HCT116 (cell line): ENCODE results near the gene CTNNB1. TPM values are rescaled to one million over a fixed set of nuclear protein-coding genes. Genes with fewer than 3 reads are reported as not detected.

Experiments used
- ATAC-seq: fragments of 200-7000 bp; cut with Tn5 transposase; 2 replicates; pipeline ENCODE4 v1.9.1; 2020; ENCODE audit warnings: mild to moderate bottlenecking, moderate library complexity
- BruUV-seq: library from RNA; stranded (reverse); fragments of 400-500 nt; replicated peaks from 2 replicates; lab custom pipeline; 2021; lab: Mats Ljungman, UMichigan
- CTCF ChIA-PET: fragments of 300-600 bp; sonication (Branson Sonifier 250); formaldehyde crosslinking; loops from one replicate; lab custom pipeline; 2021; ENCODE audit warnings: antibody characterized with exemption; lab: Charles Lee
- POLR2A ChIA-PET: fragments of 300-600, 350-600 bp; sonication (Branson Sonifier 250); formaldehyde crosslinking; loops from one replicate; lab custom pipeline; 2021; ENCODE audit warnings: antibody characterized with exemption; lab: Charles Lee
- RAD21 ChIA-PET, 2 experiments: fragments of 300-600 bp; sonication (Branson Sonifier 250); formaldehyde crosslinking; loops; one replicate each; lab custom pipeline; 2023; ENCODE audit warnings: low total read pairs in 2 of 2; ENCODE audit not compliant: uncharacterized antibody in 2 of 2, unreplicated experiment in 2 of 2, low non-redundant PET in 1 of 2; lab: Charles Lee
- DNase-seq: peaks from one replicate; pipeline ENCODE4 v3.0.0-alpha.2; 2010; ENCODE audit warnings: low read depth, low spot score
- H2AFZ ChIP-seq: fragments of 200-600 bp; shearing (Covaris generic), sonication (generic); 2 replicates; pipeline ENCODE4 v1.6.1; 2017; ENCODE audit warnings: low read depth, mixed run types, mixed read lengths, antibody characterized with exemption, low read length; ENCODE audit not compliant: poor library complexity, severe bottlenecking
- H3K27ac ChIP-seq: 2 replicates; pipeline ENCODE4 v1.5.1; 2012; ENCODE audit warnings: low read depth, low read length
- H3K27me3 ChIP-seq: fragments of 200-600 bp; sonication (generic); 2 replicates; pipeline ENCODE4 v1.6.1; 2016; ENCODE audit warnings: mixed run types, low read length, mixed read lengths; ENCODE audit not compliant: insufficient read depth
- H3K36me3 ChIP-seq, 2 experiments: fragments of 200-500 bp in 1 of 2; fragments of 200-600 bp in 1 of 2; sonication (Bioruptor generic) in 1 of 2; sonication (generic) in 1 of 2; 2 replicates each; pipeline versions ENCODE4 v1.5.1 to v1.6.1; 2014 to 2016; ENCODE audit warnings: low read length in 2 of 2, inconsistent platforms in 1 of 2, mixed read lengths in 1 of 2, mixed run types in 1 of 2; ENCODE audit not compliant: insufficient read depth in 2 of 2, control insufficient read depth in 1 of 2
- H3K4me1 ChIP-seq, 2 experiments: fragments of 200-600 bp in 1 of 2; sonication (generic) in 1 of 2; 2 replicates each; pipeline versions ENCODE4 v1.5.1 to v1.6.1; 2012 to 2017; ENCODE audit warnings: low read length in 2 of 2, inconsistent platforms in 1 of 2, mild to moderate bottlenecking in 1 of 2, mixed read lengths in 1 of 2, mixed run types in 1 of 2, moderate library complexity in 1 of 2; ENCODE audit not compliant: insufficient read depth in 2 of 2, control insufficient read depth in 1 of 2
- H3K4me2 ChIP-seq: fragments of 200-600 bp; sonication (generic); 2 replicates; pipeline ENCODE4 v1.6.1; 2017; ENCODE audit warnings: mixed run types, low read length, mixed read lengths
- H3K4me3 ChIP-seq, 2 experiments: fragments of 200-600 bp in 1 of 2; sonication (generic) in 1 of 2; replicated peaks in 1 of 2; 2 replicates each; pipeline ENCODE4 v1.5.1; 2011 to 2016; ENCODE audit warnings: low read length in 2 of 2, control low read depth in 1 of 2, low read depth in 1 of 2, mild to moderate bottlenecking in 1 of 2, mixed read lengths in 1 of 2, mixed run types in 1 of 2
- H3K79me2 ChIP-seq: fragments of 200-600 bp; sonication (generic); 2 replicates; pipeline ENCODE4 v1.6.1; 2017; ENCODE audit warnings: mild to moderate bottlenecking, mixed run types, low read length, moderate library complexity, mixed read lengths; ENCODE audit not compliant: insufficient read depth
- H3K9ac ChIP-seq: fragments of 200-600 bp; sonication (generic); 2 replicates; pipeline ENCODE4 v1.6.1; 2016; ENCODE audit warnings: low read length, mixed read lengths
- H3K9me2 ChIP-seq: fragments of 200-600 bp; sonication (generic), shearing (Covaris generic); 2 replicates; pipeline ENCODE4 v1.6.1; 2017; ENCODE audit warnings: mixed run types, mild to moderate bottlenecking, moderate library complexity; ENCODE audit not compliant: insufficient read depth
- H3K9me3 ChIP-seq, 2 experiments: fragments of 200-500 bp in 1 of 2; fragments of 200-600 bp in 1 of 2; sonication (Bioruptor generic) in 1 of 2; sonication (generic) in 1 of 2; 2 replicates each; pipeline ENCODE4 v1.6.1; 2014 to 2017; ENCODE audit warnings: low read length in 2 of 2, mixed read lengths in 2 of 2, inconsistent platforms in 1 of 2, low read depth in 1 of 2, mild to moderate bottlenecking in 1 of 2, mixed run types in 1 of 2, moderate library complexity in 1 of 2; ENCODE audit not compliant: control insufficient read depth in 1 of 2, insufficient read depth in 1 of 2
- H4K20me1 ChIP-seq: fragments of 200-600 bp; sonication (generic), shearing (Covaris generic); 2 replicates; pipeline ENCODE4 v1.6.1; 2017; ENCODE audit warnings: mixed run types, mild to moderate bottlenecking, moderate library complexity; ENCODE audit not compliant: insufficient read depth
- CBX3 ChIP-seq: IDR thresholded peaks from 2 replicates; pipeline ENCODE4 v1.6.1; 2012; ENCODE audit warnings: low read depth
- EGR1 ChIP-seq: IDR thresholded peaks from 2 replicates; pipeline ENCODE4 v1.6.1; 2012; ENCODE audit warnings: low read depth
- ELF1 ChIP-seq: IDR thresholded peaks from 2 replicates; pipeline ENCODE4 v1.6.1; 2012; ENCODE audit warnings: low read depth, borderline replicate concordance
- EZH2phosphoT487 ChIP-seq: fragments of 200-600 bp; IDR thresholded peaks from 2 replicates; pipeline ENCODE4 v1.6.1; 2018; ENCODE audit warnings: antibody characterized with exemption, borderline replicate concordance
- FOSL1 ChIP-seq: IDR thresholded peaks from 2 replicates; pipeline ENCODE4 v1.6.1; 2012; ENCODE audit warnings: low read depth
- POLR2A ChIP-seq: IDR thresholded peaks from 2 replicates; pipeline ENCODE4 v1.7.0; 2011; ENCODE audit warnings: borderline replicate concordance; ENCODE audit not compliant: insufficient read depth, insufficient read length; ENCODE audit errors: extremely low read depth
- POLR2AphosphoS5 ChIP-seq: IDR thresholded peaks from 2 replicates; pipeline ENCODE4 v1.6.1; 2011; ENCODE audit warnings: mild to moderate bottlenecking, low read depth, low read length, moderate library complexity
- RAD21 ChIP-seq: IDR thresholded peaks from 2 replicates; pipeline ENCODE4 v1.6.1; 2012; ENCODE audit warnings: low read depth, mild to moderate bottlenecking
- SIN3A ChIP-seq: IDR thresholded peaks from 2 replicates; pipeline ENCODE4 v1.6.1; 2012; ENCODE audit warnings: low read depth
- TCF7L2 ChIP-seq: IDR thresholded peaks from 2 replicates; pipeline ENCODE4 v1.7.0; 2011; ENCODE audit warnings: borderline replicate concordance, inconsistent platforms; ENCODE audit not compliant: insufficient read depth, insufficient read length; ENCODE audit errors: extremely low read depth
- ZFX ChIP-seq: fragments of 450-650 bp; IDR thresholded peaks from 2 replicates; pipeline ENCODE4 v1.6.1; 2017
- ZNF274 ChIP-seq: fragments of 200-500 bp; sonication (Bioruptor generic); IDR thresholded peaks from 2 replicates; pipeline ENCODE4 v1.6.1; 2014; ENCODE audit warnings: mild to moderate bottlenecking, low read depth, low read length, inconsistent platforms
- intact Hi-C: fragments of 100-400 bp; cut with micrococcal nuclease; formaldehyde crosslinking; loops from 2 replicates; pipeline ENCODE4 v1.10.0; 2022
- total RNA-seq: library from RNA; stranded (reverse); gene quantifications from one replicate; pipeline ENCODE4 v1.2.1, GENCODE V29; 2021; ENCODE audit not compliant: unreplicated experiment
- TF ChIP-seq, protein P1 (sequence below): IDR thresholded peaks from 2 replicates; pipeline ENCODE4 v1.6.1; 2012; ENCODE audit warnings: low read depth
- TF ChIP-seq, protein P2 (sequence below): IDR thresholded peaks from 2 replicates; pipeline ENCODE4 v1.6.1; 2012

The CTNNB1 gene
- total RNA-seq, 1 experiment from 2014 or later: 265 TPM

DNA sequence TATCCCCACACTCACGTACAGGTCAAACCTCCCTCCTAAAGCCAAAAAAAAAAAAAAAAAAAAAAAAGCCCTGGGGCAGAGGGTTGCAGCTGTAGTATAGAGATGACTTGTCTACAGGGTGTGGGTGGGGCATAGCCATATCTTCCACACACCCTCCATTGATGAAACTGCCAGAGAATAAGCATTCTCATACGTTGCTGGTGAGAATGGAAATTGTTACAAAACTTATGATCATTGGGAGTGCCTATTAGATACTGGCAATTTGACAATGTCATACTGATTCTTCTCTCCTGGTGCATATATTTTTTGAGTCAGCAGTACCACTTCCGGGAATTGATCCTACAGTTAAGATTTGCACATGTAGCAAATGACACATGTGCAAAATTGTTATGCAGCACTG lies 11.0 kb upstream of the CTNNB1 start:
- Histone ChIP-seq H3K9me2 (no peaks in the 10 kb centered on the region), H2AFZ (no peak overlapping the region), H3K4me1 (no peaks in the 10 kb centered on the region), H3K4me3 (no peak overlapping the region), H3K4me2 (no peak overlapping the region), H3K9ac (no peak overlapping the region), H4K20me1 (no peaks in the 10 kb centered on the region), H3K9me3 (no peaks in the 10 kb centered on the region), H3K79me2 (no peaks in the 10 kb centered on the region), H3K27ac (no peak overlapping the region), H3K36me3 (no peaks in the 10 kb centered on the region), H3K27me3 (peaks cover 10% of the 10 kb centered on the region)
- ChIA-PET RAD21 (no interaction called here), POLR2A (interaction anchor here (1.3 kb wide), 1 partner anchor 10 kb away, joined by 7 read pairs; the partner anchor contains the start of gene CTNNB1), CTCF (no interaction called here)
- ATAC-seq (no peak), DNase-seq (no peak)
- no peak for TF ChIP-seq TCF7L2
- TF ChIP-seq, protein P1, sequence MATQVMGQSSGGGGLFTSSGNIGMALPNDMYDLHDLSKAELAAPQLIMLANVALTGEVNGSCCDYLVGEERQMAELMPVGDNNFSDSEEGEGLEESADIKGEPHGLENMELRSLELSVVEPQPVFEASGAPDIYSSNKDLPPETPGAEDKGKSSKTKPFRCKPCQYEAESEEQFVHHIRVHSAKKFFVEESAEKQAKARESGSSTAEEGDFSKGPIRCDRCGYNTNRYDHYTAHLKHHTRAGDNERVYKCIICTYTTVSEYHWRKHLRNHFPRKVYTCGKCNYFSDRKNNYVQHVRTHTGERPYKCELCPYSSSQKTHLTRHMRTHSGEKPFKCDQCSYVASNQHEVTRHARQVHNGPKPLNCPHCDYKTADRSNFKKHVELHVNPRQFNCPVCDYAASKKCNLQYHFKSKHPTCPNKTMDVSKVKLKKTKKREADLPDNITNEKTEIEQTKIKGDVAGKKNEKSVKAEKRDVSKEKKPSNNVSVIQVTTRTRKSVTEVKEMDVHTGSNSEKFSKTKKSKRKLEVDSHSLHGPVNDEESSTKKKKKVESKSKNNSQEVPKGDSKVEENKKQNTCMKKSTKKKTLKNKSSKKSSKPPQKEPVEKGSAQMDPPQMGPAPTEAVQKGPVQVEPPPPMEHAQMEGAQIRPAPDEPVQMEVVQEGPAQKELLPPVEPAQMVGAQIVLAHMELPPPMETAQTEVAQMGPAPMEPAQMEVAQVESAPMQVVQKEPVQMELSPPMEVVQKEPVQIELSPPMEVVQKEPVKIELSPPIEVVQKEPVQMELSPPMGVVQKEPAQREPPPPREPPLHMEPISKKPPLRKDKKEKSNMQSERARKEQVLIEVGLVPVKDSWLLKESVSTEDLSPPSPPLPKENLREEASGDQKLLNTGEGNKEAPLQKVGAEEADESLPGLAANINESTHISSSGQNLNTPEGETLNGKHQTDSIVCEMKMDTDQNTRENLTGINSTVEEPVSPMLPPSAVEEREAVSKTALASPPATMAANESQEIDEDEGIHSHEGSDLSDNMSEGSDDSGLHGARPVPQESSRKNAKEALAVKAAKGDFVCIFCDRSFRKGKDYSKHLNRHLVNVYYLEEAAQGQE: no peak
- no peak for TF ChIP-seq RAD21
- TF ChIP-seq CBX3: no peak
- no peak for TF ChIP-seq FOSL1
- TF ChIP-seq ELF1: no peak
- no peak for TF ChIP-seq SIN3A
- TF ChIP-seq, protein P2, sequence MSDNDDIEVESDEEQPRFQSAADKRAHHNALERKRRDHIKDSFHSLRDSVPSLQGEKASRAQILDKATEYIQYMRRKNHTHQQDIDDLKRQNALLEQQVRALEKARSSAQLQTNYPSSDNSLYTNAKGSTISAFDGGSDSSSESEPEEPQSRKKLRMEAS: no peak
- TF ChIP-seq ZNF274: no peak
- no peak for TF ChIP-seq ZFX
- no peak for TF ChIP-seq EZH2phosphoT487
- TF ChIP-seq POLR2AphosphoS5: no peak
- TF ChIP-seq EGR1: no peak
- TF ChIP-seq POLR2A: no peak
- no TSS peak for BruUV-seq
- intact Hi-C loops: no loop called here
